Measurements from ENCODE around the gene CTDP1.

DNA sequence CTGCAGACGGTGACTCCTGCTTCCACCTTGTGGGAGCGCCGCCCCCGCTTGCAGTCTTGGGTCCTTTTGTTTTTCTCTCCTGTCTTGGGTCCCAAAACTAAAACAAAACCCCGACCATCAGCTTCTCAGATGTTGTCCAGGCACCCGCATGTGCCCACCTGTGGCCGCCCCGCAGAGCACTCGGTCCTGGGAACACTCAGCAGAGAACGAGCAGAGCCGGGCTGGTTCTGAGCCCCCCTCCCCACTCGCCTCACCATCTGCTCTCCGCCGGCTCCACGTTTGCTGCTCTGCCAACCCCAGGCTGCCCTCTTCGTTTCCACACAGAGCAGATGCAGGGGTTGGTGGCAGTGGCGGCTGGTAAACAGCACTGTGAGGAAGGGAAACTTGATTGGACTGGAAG is 38.5 kb downstream of the CTDP1 start:
- no peak for TF ChIP-seq YY1 (IDR thresholded peaks at IDR 0.05)
- TF ChIP-seq, protein P1, sequence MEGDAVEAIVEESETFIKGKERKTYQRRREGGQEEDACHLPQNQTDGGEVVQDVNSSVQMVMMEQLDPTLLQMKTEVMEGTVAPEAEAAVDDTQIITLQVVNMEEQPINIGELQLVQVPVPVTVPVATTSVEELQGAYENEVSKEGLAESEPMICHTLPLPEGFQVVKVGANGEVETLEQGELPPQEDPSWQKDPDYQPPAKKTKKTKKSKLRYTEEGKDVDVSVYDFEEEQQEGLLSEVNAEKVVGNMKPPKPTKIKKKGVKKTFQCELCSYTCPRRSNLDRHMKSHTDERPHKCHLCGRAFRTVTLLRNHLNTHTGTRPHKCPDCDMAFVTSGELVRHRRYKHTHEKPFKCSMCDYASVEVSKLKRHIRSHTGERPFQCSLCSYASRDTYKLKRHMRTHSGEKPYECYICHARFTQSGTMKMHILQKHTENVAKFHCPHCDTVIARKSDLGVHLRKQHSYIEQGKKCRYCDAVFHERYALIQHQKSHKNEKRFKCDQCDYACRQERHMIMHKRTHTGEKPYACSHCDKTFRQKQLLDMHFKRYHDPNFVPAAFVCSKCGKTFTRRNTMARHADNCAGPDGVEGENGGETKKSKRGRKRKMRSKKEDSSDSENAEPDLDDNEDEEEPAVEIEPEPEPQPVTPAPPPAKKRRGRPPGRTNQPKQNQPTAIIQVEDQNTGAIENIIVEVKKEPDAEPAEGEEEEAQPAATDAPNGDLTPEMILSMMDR (IDR thresholded peaks at IDR 0.05; ENCODE audit: low read depth, low read length, missing input control): no peak
- TF ChIP-seq, protein P2, sequence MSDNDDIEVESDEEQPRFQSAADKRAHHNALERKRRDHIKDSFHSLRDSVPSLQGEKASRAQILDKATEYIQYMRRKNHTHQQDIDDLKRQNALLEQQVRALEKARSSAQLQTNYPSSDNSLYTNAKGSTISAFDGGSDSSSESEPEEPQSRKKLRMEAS (IDR thresholded peaks at IDR 0.05): no peak
- TF ChIP-seq, protein P3, sequence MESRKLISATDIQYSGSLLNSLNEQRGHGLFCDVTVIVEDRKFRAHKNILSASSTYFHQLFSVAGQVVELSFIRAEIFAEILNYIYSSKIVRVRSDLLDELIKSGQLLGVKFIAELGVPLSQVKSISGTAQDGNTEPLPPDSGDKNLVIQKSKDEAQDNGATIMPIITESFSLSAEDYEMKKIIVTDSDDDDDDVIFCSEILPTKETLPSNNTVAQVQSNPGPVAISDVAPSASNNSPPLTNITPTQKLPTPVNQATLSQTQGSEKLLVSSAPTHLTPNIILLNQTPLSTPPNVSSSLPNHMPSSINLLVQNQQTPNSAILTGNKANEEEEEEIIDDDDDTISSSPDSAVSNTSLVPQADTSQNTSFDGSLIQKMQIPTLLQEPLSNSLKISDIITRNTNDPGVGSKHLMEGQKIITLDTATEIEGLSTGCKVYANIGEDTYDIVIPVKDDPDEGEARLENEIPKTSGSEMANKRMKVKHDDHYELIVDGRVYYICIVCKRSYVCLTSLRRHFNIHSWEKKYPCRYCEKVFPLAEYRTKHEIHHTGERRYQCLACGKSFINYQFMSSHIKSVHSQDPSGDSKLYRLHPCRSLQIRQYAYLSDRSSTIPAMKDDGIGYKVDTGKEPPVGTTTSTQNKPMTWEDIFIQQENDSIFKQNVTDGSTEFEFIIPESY (IDR thresholded peaks at IDR 0.05): no peak
- TF ChIP-seq, protein P4, sequence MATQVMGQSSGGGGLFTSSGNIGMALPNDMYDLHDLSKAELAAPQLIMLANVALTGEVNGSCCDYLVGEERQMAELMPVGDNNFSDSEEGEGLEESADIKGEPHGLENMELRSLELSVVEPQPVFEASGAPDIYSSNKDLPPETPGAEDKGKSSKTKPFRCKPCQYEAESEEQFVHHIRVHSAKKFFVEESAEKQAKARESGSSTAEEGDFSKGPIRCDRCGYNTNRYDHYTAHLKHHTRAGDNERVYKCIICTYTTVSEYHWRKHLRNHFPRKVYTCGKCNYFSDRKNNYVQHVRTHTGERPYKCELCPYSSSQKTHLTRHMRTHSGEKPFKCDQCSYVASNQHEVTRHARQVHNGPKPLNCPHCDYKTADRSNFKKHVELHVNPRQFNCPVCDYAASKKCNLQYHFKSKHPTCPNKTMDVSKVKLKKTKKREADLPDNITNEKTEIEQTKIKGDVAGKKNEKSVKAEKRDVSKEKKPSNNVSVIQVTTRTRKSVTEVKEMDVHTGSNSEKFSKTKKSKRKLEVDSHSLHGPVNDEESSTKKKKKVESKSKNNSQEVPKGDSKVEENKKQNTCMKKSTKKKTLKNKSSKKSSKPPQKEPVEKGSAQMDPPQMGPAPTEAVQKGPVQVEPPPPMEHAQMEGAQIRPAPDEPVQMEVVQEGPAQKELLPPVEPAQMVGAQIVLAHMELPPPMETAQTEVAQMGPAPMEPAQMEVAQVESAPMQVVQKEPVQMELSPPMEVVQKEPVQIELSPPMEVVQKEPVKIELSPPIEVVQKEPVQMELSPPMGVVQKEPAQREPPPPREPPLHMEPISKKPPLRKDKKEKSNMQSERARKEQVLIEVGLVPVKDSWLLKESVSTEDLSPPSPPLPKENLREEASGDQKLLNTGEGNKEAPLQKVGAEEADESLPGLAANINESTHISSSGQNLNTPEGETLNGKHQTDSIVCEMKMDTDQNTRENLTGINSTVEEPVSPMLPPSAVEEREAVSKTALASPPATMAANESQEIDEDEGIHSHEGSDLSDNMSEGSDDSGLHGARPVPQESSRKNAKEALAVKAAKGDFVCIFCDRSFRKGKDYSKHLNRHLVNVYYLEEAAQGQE (IDR thresholded peaks at IDR 0.05): no peak
- no peak for TF ChIP-seq TAF1 (conservative IDR thresholded peaks at IDR 0.05)

All from liver (tissue), 3 donors.